Stimulated activated memory B cell treated with anti-CD40 and anti-IgM and Interleukin-4, amounts not matched to agents 10 μg/mL and 1 μg/mL and 100 μg/mL, for 72 hours (primary cell): ENCODE results near the gene CCDC39.
A peak's percentile ranks its signal among the peaks of the same experiment; 100 is the strongest.

Source experiments
- ATAC-seq: fragments of 150-1000 bp; cut with Tn5 transposase; 2 replicates; pipeline ENCODE4 v1.10.0; 2021
- H3K27ac Mint-ChIP-seq: one replicate; pipeline ENCODE4 v1.8.0; 2022; ENCODE audit warnings: mild to moderate bottlenecking, mixed read lengths
- H3K27me3 Mint-ChIP-seq: one replicate; pipeline ENCODE4 v1.8.0; 2022; ENCODE audit warnings: mixed read lengths
- H3K36me3 Mint-ChIP-seq: one replicate; pipeline ENCODE4 v1.8.0; 2022; ENCODE audit warnings: mixed read lengths
- H3K4me1 Mint-ChIP-seq: one replicate; pipeline ENCODE4 v1.8.0; 2022; ENCODE audit warnings: mixed read lengths
- H3K4me3 Mint-ChIP-seq: one replicate; pipeline ENCODE4 v1.8.0; 2022; ENCODE audit warnings: mild to moderate bottlenecking, moderate library complexity, mixed read lengths
- H3K9me3 Mint-ChIP-seq: one replicate; pipeline ENCODE4 v1.8.0; 2022; ENCODE audit warnings: mixed read lengths

Gene CCDC39

GRCh38 chr3:180679178-180680096 is at the start of gene CCDC39:
Gene CCDC39 (minus strand): TSS chr3:180679489. CDS start chr3:180679380, 109 bp downstream.
- no peak within 1 kb of the TSS for H3K27ac Mint-ChIP-seq
- peaks cover 17% of the 10 kb centered on the region for H3K4me1 Mint-ChIP-seq
- peaks cover 56% of the 10 kb centered on the region for H3K27me3 Mint-ChIP-seq
- H3K9me3 Mint-ChIP-seq = peaks cover 7% of the 10 kb centered on the region
- peak within 1 kb of the TSS; percentile 82 for H3K4me3 Mint-ChIP-seq
- H3K36me3 Mint-ChIP-seq = no peaks in the 10 kb centered on the region
- ATAC-seq = peak; percentile 87

GRCh38 chr3:180720012-180720411 is 40.7 kb upstream of the CCDC39 start:
- no peak for ATAC-seq

GRCh38 chr3:180707896-180708295 is 28.6 kb upstream of the CCDC39 start:
- no peaks in the 10 kb centered on the region for H3K36me3 Mint-ChIP-seq
- no peaks in the 10 kb centered on the region for H3K27me3 Mint-ChIP-seq
- H3K4me3 Mint-ChIP-seq = no peak overlapping the region
- H3K27ac Mint-ChIP-seq = no peak overlapping the region
- no peak for ATAC-seq
- peaks cover 2% of the 10 kb centered on the region for H3K9me3 Mint-ChIP-seq
- no peaks in the 10 kb centered on the region for H3K4me1 Mint-ChIP-seq

More at GRCh38 chr3:180720012-180720411, 40.7 kb upstream of the CCDC39 start:
- no peak overlapping the region for H3K27ac Mint-ChIP-seq
- H3K4me1 Mint-ChIP-seq = no peaks in the 10 kb centered on the region
- H3K27me3 Mint-ChIP-seq = no peaks in the 10 kb centered on the region
- H3K9me3 Mint-ChIP-seq = peaks cover 6% of the 10 kb centered on the region
- H3K36me3 Mint-ChIP-seq = no peaks in the 10 kb centered on the region
- no peak overlapping the region for H3K4me3 Mint-ChIP-seq

- Mint-ChIP-seq H3K4me1 (no peaks in the 10 kb centered on the region), H3K9me3 (peaks cover 2% of the 10 kb centered on the region)
- no peak for ATAC-seq
Measured at GRCh38 chr3:180705619-180706018, 26.3 kb upstream of the CCDC39 start.

GRCh38 chr3:180704532-180704931 is 25.2 kb upstream of the CCDC39 start:
- peaks cover 12% of the 10 kb centered on the region for H3K27me3 Mint-ChIP-seq
- H3K27ac Mint-ChIP-seq = no peak overlapping the region
- no peak for ATAC-seq

More at GRCh38 chr3:180705619-180706018, 26.3 kb upstream of the CCDC39 start:
- Mint-ChIP-seq H3K4me3 (no peak overlapping the region), H3K27ac (no peak overlapping the region), H3K27me3 (peaks cover 12% of the 10 kb centered on the region), H3K36me3 (no peaks in the 10 kb centered on the region)

GRCh38 chr3:180700941-180701340 is 21.7 kb upstream of the CCDC39 start:
- Mint-ChIP-seq H3K36me3 (no peaks in the 10 kb centered on the region), H3K9me3 (peaks cover 4% of the 10 kb centered on the region), H3K27ac (no peak overlapping the region), H3K27me3 (peaks cover 20% of the 10 kb centered on the region), H3K4me1 (no peaks in the 10 kb centered on the region), H3K4me3 (no peak overlapping the region)
- no peak for ATAC-seq

More at GRCh38 chr3:180704532-180704931, 25.2 kb upstream of the CCDC39 start:
- H3K4me3 Mint-ChIP-seq = no peak overlapping the region
- no peaks in the 10 kb centered on the region for H3K4me1 Mint-ChIP-seq
- H3K36me3 Mint-ChIP-seq = no peaks in the 10 kb centered on the region
- peaks cover 2% of the 10 kb centered on the region for H3K9me3 Mint-ChIP-seq

- Mint-ChIP-seq H3K27me3 (peaks cover 20% of the 10 kb centered on the region), H3K4me1 (no peaks in the 10 kb centered on the region), H3K27ac (no peak overlapping the region), H3K36me3 (no peaks in the 10 kb centered on the region), H3K9me3 (peaks cover 2% of the 10 kb centered on the region), H3K4me3 (no peak overlapping the region)
- ATAC-seq = no peak
Measured at GRCh38 chr3:180698760-180699270, 19.5 kb upstream of the CCDC39 start.

- H3K9me3 Mint-ChIP-seq = peaks cover 2% of the 10 kb centered on the region
- H3K36me3 Mint-ChIP-seq = no peaks in the 10 kb centered on the region
- no peak for ATAC-seq
- no peak overlapping the region for H3K27ac Mint-ChIP-seq
- H3K4me1 Mint-ChIP-seq = no peaks in the 10 kb centered on the region
- peaks cover 33% of the 10 kb centered on the region for H3K27me3 Mint-ChIP-seq
- H3K4me3 Mint-ChIP-seq = no peak overlapping the region
Measured at GRCh38 chr3:180694321-180694720, 15.0 kb upstream of the CCDC39 start.

- Mint-ChIP-seq H3K4me1 (no peaks in the 10 kb centered on the region), H3K27ac (no peak overlapping the region), H3K36me3 (no peaks in the 10 kb centered on the region), H3K27me3 (peaks cover 30% of the 10 kb centered on the region), H3K4me3 (no peak overlapping the region), H3K9me3 (peaks cover 2% of the 10 kb centered on the region)
- no peak for ATAC-seq
Measured at GRCh38 chr3:180693656-180694055, 14.4 kb upstream of the CCDC39 start.

GRCh38 chr3:180690061-180690460 is 10.8 kb upstream of the CCDC39 start:
- Mint-ChIP-seq H3K27me3 (peaks cover 51% of the 10 kb centered on the region), H3K4me3 (no peak overlapping the region), H3K9me3 (no peaks in the 10 kb centered on the region)

GRCh38 chr3:180684807-180685206 is 5.5 kb upstream of the CCDC39 start:
- peaks cover 46% of the 10 kb centered on the region for H3K27me3 Mint-ChIP-seq
- H3K4me1 Mint-ChIP-seq = peaks cover 3% of the 10 kb centered on the region
- no peak for ATAC-seq
- H3K9me3 Mint-ChIP-seq = peaks cover 4% of the 10 kb centered on the region
- H3K27ac Mint-ChIP-seq = no peak overlapping the region
- no peaks in the 10 kb centered on the region for H3K36me3 Mint-ChIP-seq
- no peak overlapping the region for H3K4me3 Mint-ChIP-seq

More at GRCh38 chr3:180690061-180690460, 10.8 kb upstream of the CCDC39 start:
- Mint-ChIP-seq H3K36me3 (no peaks in the 10 kb centered on the region), H3K4me1 (no peaks in the 10 kb centered on the region), H3K27ac (no peak overlapping the region)
- no peak for ATAC-seq

- H3K36me3 Mint-ChIP-seq = no peaks in the 10 kb centered on the region
- H3K27me3 Mint-ChIP-seq = peaks cover 56% of the 10 kb centered on the region
- H3K4me3 Mint-ChIP-seq = no peak overlapping the region
- ATAC-seq = no peak
- H3K4me1 Mint-ChIP-seq = peaks cover 13% of the 10 kb centered on the region
- no peak overlapping the region for H3K27ac Mint-ChIP-seq
- peaks cover 4% of the 10 kb centered on the region for H3K9me3 Mint-ChIP-seq
Measured at GRCh38 chr3:180683816-180684215, 4.5 kb upstream of the CCDC39 start.

GRCh38 chr3:180680097-180680430 is 775 bp upstream of the CCDC39 start:
- H3K27ac Mint-ChIP-seq = no peak overlapping the region
- H3K36me3 Mint-ChIP-seq = no peaks in the 10 kb centered on the region

GRCh38 chr3:180678231-180678630 is 1.1 kb downstream of the CCDC39 start:
- peaks cover 4% of the 10 kb centered on the region for H3K9me3 Mint-ChIP-seq
- ATAC-seq = no peak
- H3K27me3 Mint-ChIP-seq = peaks cover 47% of the 10 kb centered on the region
- no peak overlapping the region for H3K27ac Mint-ChIP-seq
- H3K36me3 Mint-ChIP-seq = no peaks in the 10 kb centered on the region
- peaks cover 17% of the 10 kb centered on the region for H3K4me1 Mint-ChIP-seq
- no peak overlapping the region for H3K4me3 Mint-ChIP-seq

More at GRCh38 chr3:180680097-180680430, 775 bp upstream of the CCDC39 start:
- peak; percentile 24 for ATAC-seq
- Mint-ChIP-seq H3K27me3 (peaks cover 57% of the 10 kb centered on the region), H3K9me3 (peaks cover 7% of the 10 kb centered on the region), H3K4me3 (peak overlapping the region; percentile 82), H3K4me1 (peaks cover 17% of the 10 kb centered on the region)

GRCh38 chr3:180661444-180661843 is 17.8 kb downstream of the CCDC39 start:
- no peak overlapping the region for H3K4me3 Mint-ChIP-seq
- H3K27ac Mint-ChIP-seq = no peak overlapping the region
- H3K27me3 Mint-ChIP-seq = no peaks in the 10 kb centered on the region
- H3K36me3 Mint-ChIP-seq = no peaks in the 10 kb centered on the region
- H3K4me1 Mint-ChIP-seq = no peaks in the 10 kb centered on the region
- H3K9me3 Mint-ChIP-seq = no peaks in the 10 kb centered on the region
- ATAC-seq = no peak

GRCh38 chr3:180657094-180657493 is 22.2 kb downstream of the CCDC39 start:
- Mint-ChIP-seq H3K36me3 (no peaks in the 10 kb centered on the region), H3K27ac (no peak overlapping the region), H3K4me3 (no peak overlapping the region), H3K27me3 (peaks cover 9% of the 10 kb centered on the region), H3K4me1 (no peaks in the 10 kb centered on the region), H3K9me3 (no peaks in the 10 kb centered on the region)
- no peak for ATAC-seq
